ENCODE measurements around the gene MYT1. TPM values are rescaled to one million over a fixed set of nuclear protein-coding genes. Genes with fewer than 3 reads are reported as not detected.

MYT1 gene
- total RNA-seq, 1 experiment from 2014 or later, result 2.0 TPM

DNA sequence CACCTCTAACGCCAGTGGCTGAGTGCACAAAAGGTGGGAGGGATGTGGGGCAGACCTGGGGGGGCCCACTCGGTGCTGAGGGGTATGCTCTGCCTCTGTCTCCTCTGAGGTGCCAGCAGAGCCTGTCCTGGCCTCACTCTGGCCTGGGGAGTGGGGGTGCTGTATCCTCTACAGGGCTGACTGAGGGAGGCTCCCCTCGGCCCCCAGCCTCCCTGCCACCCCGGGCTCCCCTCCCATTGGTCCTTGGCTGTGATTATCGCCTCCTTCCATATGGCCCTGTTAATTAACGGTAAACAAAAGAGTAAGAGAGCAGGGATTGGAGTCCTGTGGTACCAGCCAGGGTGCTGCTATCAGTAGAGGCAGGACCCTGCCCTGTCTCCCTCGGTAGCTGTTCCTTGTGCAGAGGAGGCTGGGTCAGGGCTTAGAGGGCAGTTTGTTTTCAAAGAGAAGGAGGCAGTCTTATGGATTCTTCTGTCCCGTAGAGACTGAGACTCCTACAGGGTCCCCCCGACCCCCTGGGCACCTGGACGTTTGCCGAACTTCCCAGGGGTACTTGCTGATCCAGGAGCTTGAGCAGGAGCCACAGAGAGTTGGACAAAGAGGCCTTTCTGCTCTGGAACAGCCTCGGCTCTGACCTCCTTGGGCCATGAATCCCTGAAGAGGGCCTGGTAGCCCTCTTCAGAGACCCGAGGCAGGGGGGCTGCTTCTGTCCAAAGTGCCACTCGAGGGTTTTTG, 1.8 kb downstream of the MYT1 start:
- Mint-ChIP-seq H3K36me3 (no peaks in the 10 kb centered on the region), H3K27ac (no peak overlapping the region), H3K27me3 (ENCODE audit: low read depth) (peaks cover 26% of the 10 kb centered on the region), H3K4me1 (peaks cover 54% of the 10 kb centered on the region), H3K9me3 (no peaks in the 10 kb centered on the region), H3K4me3 (no peak overlapping the region)
- TF ChIP-seq, protein P1, sequence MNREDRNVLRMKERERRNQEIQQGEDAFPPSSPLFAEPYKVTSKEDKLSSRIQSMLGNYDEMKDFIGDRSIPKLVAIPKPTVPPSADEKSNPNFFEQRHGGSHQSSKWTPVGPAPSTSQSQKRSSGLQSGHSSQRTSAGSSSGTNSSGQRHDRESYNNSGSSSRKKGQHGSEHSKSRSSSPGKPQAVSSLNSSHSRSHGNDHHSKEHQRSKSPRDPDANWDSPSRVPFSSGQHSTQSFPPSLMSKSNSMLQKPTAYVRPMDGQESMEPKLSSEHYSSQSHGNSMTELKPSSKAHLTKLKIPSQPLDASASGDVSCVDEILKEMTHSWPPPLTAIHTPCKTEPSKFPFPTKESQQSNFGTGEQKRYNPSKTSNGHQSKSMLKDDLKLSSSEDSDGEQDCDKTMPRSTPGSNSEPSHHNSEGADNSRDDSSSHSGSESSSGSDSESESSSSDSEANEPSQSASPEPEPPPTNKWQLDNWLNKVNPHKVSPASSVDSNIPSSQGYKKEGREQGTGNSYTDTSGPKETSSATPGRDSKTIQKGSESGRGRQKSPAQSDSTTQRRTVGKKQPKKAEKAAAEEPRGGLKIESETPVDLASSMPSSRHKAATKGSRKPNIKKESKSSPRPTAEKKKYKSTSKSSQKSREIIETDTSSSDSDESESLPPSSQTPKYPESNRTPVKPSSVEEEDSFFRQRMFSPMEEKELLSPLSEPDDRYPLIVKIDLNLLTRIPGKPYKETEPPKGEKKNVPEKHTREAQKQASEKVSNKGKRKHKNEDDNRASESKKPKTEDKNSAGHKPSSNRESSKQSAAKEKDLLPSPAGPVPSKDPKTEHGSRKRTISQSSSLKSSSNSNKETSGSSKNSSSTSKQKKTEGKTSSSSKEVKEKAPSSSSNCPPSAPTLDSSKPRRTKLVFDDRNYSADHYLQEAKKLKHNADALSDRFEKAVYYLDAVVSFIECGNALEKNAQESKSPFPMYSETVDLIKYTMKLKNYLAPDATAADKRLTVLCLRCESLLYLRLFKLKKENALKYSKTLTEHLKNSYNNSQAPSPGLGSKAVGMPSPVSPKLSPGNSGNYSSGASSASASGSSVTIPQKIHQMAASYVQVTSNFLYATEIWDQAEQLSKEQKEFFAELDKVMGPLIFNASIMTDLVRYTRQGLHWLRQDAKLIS (CRISPR knock-in tag; IDR thresholded peaks at IDR 0.05; ENCODE audit: borderline replicate concordance), result no peak
- ChIA-PET CTCF (no interaction called here), POLR2A (no interaction called here)
- ATAC-seq (no peak), DNase-seq (ENCODE audit: low spot score) (no peak)

DNA sequence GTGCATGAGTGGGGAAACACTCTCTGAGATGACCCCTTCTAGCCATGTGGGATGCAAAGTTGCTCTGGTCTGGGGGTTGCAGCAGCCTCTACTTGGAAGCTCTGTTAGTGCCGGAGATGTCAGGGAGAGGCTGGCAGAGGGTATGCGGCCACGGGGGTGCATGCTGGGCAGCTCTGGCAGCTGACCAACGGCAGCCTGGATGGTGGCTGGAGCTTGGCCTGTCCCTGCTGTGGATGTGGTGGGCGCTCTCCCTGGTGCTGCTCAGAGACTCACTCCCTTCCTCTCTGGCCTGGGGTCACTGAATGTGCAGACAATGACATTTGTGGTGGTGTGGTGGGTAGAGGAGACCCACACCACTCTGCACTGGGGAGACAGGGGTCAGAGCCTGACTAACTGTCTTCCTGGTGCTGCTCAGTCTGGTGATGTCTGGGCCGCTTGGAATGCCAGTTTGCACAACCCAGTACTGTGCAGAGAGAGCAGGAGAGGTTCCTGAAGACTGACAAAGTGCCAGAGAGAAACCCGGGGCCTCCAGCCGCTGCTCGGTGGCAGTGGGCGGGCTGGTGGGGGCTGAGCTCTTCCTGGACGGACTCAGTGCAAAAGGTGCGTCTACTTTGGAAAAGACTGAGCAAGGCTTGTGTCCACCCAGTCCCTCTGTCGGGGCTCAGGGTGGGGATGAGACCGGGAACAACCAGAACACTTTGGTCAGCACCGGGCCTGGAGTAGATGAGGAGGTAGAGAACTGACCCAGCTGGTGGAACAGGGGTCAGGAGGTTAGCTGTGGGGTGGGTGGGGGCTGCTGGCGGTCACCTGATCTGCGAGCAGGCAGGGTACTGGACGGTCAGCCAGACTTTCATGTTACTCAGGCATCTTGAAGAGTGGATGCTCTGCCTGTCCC, 2.7 kb downstream of the MYT1 start:
- ATAC-seq, result no peak

DNA sequence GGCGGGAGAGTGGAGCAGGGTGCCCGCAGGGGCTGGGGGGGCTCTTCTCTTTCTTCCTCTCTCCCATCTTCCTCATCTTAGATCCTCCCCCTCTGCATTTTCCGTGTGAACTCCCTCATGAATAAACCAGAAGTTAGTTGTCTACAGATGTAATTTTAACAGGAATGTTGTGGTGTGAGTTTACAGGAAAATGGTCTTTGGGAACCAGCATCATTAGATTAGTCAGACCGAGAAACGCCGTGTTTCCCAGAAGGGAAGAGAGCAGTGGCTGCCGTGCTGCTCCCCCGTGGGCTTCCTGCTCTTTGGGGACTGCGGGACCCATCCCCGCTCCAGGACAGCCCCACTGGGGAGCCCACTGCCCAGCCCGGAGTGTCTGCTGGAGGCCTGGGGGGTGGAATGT, 3.4 kb downstream of the MYT1 start:
- ATAC-seq (no peak), DNase-seq (ENCODE audit: low spot score) (no peak)
- Mint-ChIP-seq H3K27me3 (ENCODE audit: low read depth) (peaks cover 15% of the 10 kb centered on the region), H3K4me3 (no peak overlapping the region), H3K36me3 (no peaks in the 10 kb centered on the region), H3K27ac (no peak overlapping the region), H3K9me3 (no peaks in the 10 kb centered on the region), H3K4me1 (peaks cover 39% of the 10 kb centered on the region)
- POLR2A ChIA-PET, result no interaction called here
- CTCF ChIA-PET, result no interaction called here
- TF ChIP-seq ZNF423 (CRISPR knock-in tag; IDR thresholded peaks at IDR 0.05) (no peak), NFATC4 (CRISPR knock-in tag; IDR thresholded peaks at IDR 0.05) (no peak), ZNF219 (CRISPR knock-in tag; IDR thresholded peaks at IDR 0.05; ENCODE audit: borderline replicate concordance) (no peak), ZNF396 (CRISPR knock-in tag; IDR thresholded peaks at IDR 0.05; ENCODE audit: borderline replicate concordance) (no peak), ELF4 (CRISPR knock-in tag; IDR thresholded peaks at IDR 0.05; ENCODE audit: low read depth) (no peak), ZNF263 (CRISPR knock-in tag; IDR thresholded peaks at IDR 0.05; ENCODE audit: low read depth) (no peak), IRF2 (CRISPR knock-in tag; IDR thresholded peaks at IDR 0.05; ENCODE audit: borderline replicate concordance, low read depth) (no peak)
- TF ChIP-seq, protein P2, sequence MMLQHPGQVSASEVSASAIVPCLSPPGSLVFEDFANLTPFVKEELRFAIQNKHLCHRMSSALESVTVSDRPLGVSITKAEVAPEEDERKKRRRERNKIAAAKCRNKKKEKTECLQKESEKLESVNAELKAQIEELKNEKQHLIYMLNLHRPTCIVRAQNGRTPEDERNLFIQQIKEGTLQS (CRISPR knock-in tag; conservative IDR thresholded peaks at IDR 0.05), result no peak
- TF ChIP-seq, protein P3, sequence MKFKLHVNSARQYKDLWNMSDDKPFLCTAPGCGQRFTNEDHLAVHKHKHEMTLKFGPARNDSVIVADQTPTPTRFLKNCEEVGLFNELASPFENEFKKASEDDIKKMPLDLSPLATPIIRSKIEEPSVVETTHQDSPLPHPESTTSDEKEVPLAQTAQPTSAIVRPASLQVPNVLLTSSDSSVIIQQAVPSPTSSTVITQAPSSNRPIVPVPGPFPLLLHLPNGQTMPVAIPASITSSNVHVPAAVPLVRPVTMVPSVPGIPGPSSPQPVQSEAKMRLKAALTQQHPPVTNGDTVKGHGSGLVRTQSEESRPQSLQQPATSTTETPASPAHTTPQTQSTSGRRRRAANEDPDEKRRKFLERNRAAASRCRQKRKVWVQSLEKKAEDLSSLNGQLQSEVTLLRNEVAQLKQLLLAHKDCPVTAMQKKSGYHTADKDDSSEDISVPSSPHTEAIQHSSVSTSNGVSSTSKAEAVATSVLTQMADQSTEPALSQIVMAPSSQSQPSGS (CRISPR knock-in tag; IDR thresholded peaks at IDR 0.05; ENCODE audit: borderline replicate concordance, low read depth), result no peak
- TF ChIP-seq, protein P4, sequence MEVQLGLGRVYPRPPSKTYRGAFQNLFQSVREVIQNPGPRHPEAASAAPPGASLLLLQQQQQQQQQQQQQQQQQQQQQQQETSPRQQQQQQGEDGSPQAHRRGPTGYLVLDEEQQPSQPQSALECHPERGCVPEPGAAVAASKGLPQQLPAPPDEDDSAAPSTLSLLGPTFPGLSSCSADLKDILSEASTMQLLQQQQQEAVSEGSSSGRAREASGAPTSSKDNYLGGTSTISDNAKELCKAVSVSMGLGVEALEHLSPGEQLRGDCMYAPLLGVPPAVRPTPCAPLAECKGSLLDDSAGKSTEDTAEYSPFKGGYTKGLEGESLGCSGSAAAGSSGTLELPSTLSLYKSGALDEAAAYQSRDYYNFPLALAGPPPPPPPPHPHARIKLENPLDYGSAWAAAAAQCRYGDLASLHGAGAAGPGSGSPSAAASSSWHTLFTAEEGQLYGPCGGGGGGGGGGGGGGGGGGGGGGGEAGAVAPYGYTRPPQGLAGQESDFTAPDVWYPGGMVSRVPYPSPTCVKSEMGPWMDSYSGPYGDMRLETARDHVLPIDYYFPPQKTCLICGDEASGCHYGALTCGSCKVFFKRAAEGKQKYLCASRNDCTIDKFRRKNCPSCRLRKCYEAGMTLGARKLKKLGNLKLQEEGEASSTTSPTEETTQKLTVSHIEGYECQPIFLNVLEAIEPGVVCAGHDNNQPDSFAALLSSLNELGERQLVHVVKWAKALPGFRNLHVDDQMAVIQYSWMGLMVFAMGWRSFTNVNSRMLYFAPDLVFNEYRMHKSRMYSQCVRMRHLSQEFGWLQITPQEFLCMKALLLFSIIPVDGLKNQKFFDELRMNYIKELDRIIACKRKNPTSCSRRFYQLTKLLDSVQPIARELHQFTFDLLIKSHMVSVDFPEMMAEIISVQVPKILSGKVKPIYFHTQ (CRISPR knock-in tag; IDR thresholded peaks at IDR 0.05), result no peak
- TF ChIP-seq, protein P5, sequence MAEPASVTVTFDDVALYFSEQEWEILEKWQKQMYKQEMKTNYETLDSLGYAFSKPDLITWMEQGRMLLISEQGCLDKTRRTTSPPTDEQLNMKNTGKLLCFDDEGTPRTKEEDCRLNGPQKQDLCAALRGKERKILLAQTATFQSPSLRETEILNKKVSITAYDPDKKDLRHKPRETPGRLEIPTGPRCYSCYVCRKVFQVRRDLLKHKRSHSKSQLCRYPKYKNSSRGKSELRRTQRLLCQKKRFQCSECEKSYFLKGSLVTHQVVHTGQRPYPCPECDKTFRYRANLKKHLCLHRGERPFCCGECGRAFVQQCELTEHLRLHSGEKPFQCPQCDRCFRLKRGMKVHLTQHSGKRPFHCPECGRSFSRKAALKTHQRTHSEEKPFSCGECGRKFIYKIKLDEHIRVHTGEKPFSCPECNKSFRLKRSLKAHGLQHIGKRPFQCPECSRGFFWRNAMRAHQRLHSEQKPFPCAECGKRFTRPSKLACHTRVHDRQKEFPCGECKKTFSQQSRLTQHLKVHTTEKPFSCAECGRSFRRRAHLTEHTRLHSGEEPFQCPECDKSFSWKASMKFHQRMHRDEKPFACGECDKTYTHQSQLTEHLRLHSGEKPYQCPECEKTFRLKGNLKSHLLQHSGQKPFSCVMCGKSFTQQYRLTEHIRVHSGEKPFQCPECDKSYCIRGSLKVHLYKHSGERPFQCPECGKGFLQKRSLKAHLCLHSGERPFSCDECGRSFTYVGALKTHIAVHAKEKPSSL (CRISPR knock-in tag; conservative IDR thresholded peaks at IDR 0.05), result no peak
- TF ChIP-seq, protein P6, sequence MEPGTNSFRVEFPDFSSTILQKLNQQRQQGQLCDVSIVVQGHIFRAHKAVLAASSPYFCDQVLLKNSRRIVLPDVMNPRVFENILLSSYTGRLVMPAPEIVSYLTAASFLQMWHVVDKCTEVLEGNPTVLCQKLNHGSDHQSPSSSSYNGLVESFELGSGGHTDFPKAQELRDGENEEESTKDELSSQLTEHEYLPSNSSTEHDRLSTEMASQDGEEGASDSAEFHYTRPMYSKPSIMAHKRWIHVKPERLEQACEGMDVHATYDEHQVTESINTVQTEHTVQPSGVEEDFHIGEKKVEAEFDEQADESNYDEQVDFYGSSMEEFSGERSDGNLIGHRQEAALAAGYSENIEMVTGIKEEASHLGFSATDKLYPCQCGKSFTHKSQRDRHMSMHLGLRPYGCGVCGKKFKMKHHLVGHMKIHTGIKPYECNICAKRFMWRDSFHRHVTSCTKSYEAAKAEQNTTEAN (CRISPR knock-in tag; IDR thresholded peaks at IDR 0.05), result no peak

More for the DNA sequence above, 2.7 kb downstream of the MYT1 start:
- TF ChIP-seq TCF7 (CRISPR knock-in tag; IDR thresholded peaks at IDR 0.05; ENCODE audit: low read depth) (no peak), FOXP1 (CRISPR knock-in tag; IDR thresholded peaks at IDR 0.05; ENCODE audit: borderline replicate concordance) (0 out of 2 replicates have a peak, but pooled peaks have one; percentile 26), TEAD1 (CRISPR knock-in tag; IDR thresholded peaks at IDR 0.05) (no peak), KAT7 (CRISPR knock-in tag; IDR thresholded peaks at IDR 0.05; ENCODE audit: borderline replicate concordance) (no peak), JUN (CRISPR knock-in tag; IDR thresholded peaks at IDR 0.05) (0 out of 2 replicates have a peak, but pooled peaks have one; percentile 33), FOXK1 (CRISPR knock-in tag; IDR thresholded peaks at IDR 0.05) (no peak)
- H3K27me3 Mint-ChIP-seq (ENCODE audit: low read depth), result peaks cover 17% of the 10 kb centered on the region
- H3K27ac Mint-ChIP-seq, result no peak overlapping the region
- no peaks in the 10 kb centered on the region for H3K36me3 Mint-ChIP-seq
- ChIA-PET POLR2A (no interaction called here), CTCF (no interaction called here)
- H3K4me3 Mint-ChIP-seq, result no peak overlapping the region
- H3K9me3 Mint-ChIP-seq, result no peaks in the 10 kb centered on the region
- H3K4me1 Mint-ChIP-seq, result peaks cover 45% of the 10 kb centered on the region
- no peak for DNase-seq (ENCODE audit: low spot score)
